Mucosa of rectum (tissue), 2 donors: ENCODE data around the gene RPS6KA2.

ENCODE experiments used
- H3K27ac ChIP-seq, 2 donors: one replicate each; pipeline ENCODE4 v1.7.0; 2013; ENCODE audit warnings: inconsistent platforms in 2 of 2, low read depth in 2 of 2, low read length in 2 of 2
- H3K27me3 ChIP-seq, 2 donors: one replicate each; pipeline ENCODE4 v1.7.0; 2013; ENCODE audit warnings: low read length in 2 of 2; ENCODE audit not compliant: control insufficient read depth in 2 of 2, insufficient read depth in 2 of 2
- H3K36me3 ChIP-seq, 2 donors: one replicate each; pipeline ENCODE4 v1.7.0; 2013; ENCODE audit warnings: low read length in 2 of 2; ENCODE audit not compliant: control insufficient read depth in 2 of 2, insufficient read depth in 2 of 2
- H3K4me1 ChIP-seq, 2 donors: one replicate each; pipeline ENCODE4 v1.7.0; 2013; ENCODE audit warnings: low read length in 2 of 2, mild to moderate bottlenecking in 1 of 2; ENCODE audit not compliant: control insufficient read depth in 2 of 2, insufficient read depth in 2 of 2
- H3K4me3 ChIP-seq, 2 donors: one replicate each; pipeline ENCODE4 v1.7.0; 2013; ENCODE audit warnings: low read length in 2 of 2
- H3K9ac ChIP-seq, 2 donors: one replicate each; pipeline ENCODE4 v1.7.0; 2013; ENCODE audit warnings: low read length in 2 of 2, low read depth in 1 of 2, mild to moderate bottlenecking in 1 of 2
- H3K9me3 ChIP-seq, 2 donors: one replicate each; pipeline ENCODE4 v1.7.0; 2013; ENCODE audit warnings: low read length in 2 of 2; ENCODE audit not compliant: control insufficient read depth in 2 of 2
- donor health status: healthy.
- donor health status: Normal muscosa, but diverticular disease.

Gene RPS6KA2

DNA sequence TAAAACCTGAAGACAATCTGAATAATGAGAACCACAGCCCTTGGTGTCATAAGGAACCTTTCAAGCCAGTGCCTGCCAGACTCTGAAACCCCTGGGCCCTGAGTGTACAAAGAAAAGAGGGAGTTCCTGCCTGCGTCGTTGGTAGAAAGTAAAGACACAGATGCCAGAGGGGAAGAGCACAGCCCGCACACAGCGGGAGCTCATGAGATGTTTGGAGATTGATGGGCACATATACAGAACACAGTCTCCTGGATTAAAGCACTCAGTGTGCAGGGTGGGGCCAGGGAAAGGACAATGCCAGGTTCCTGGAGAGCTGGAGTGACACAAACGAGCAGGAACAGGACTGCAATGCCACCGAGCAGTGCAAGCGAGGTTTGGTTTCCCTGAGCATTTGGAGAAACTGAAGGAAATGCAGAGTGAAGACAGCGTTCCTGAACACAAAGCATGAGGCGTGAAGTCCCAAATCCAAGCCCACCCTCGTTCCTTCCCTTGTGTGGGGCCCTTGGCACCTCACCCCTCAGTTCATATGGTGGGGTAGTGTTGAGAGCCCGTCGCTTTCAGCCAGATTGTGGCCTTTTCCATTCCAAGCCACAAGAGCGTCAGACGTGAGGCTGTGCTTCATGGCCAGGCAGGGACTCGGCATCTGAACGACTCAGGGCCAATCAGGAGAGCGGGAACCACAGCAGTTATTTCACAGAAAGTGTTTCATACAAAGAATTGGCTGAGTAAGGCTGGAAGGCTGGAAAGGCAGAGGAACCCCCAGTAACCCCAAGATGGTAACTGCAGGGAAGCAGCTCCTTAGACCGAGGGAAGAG is 41.0 kb upstream of the RPS6KA2 start:
- Histone ChIP-seq H3K36me3 (no peaks in the 10 kb centered on the region), H3K4me3 (no peak overlapping the region), H3K4me1 (no peaks in the 10 kb centered on the region), H3K9me3 (no peaks in the 10 kb centered on the region), H3K27ac (no peak overlapping the region), H3K27me3 (peaks cover 0 to 8% of the 10 kb centered on the region in 2 donors), H3K9ac (no peak overlapping the region)

- Histone ChIP-seq H3K27me3 (no peaks in the 10 kb centered on the region), H3K4me3 (no peak overlapping the region), H3K9ac (no peak overlapping the region), H3K4me1 (no peaks in the 10 kb centered on the region), H3K9me3 (no peaks in the 10 kb centered on the region), H3K27ac (no peak overlapping the region), H3K36me3 (no peaks in the 10 kb centered on the region)
Observed at GRCh38 chr6:166664135-166664534, 37.1 kb upstream of the RPS6KA2 start.

GRCh38 chr6:166663568-166663967 is 36.5 kb upstream of the RPS6KA2 start:
- H3K4me1 ChIP-seq, result no peaks in the 10 kb centered on the region
- H3K9me3 ChIP-seq, result no peaks in the 10 kb centered on the region
- no peak overlapping the region for H3K27ac ChIP-seq
- no peak overlapping the region for H3K4me3 ChIP-seq
- H3K9ac ChIP-seq, result no peak overlapping the region
- no peaks in the 10 kb centered on the region for H3K36me3 ChIP-seq
- no peaks in the 10 kb centered on the region for H3K27me3 ChIP-seq

- no peaks in the 10 kb centered on the region for H3K27me3 ChIP-seq
- no peak overlapping the region for H3K9ac ChIP-seq
- H3K36me3 ChIP-seq, result no peaks in the 10 kb centered on the region
- no peak overlapping the region for H3K27ac ChIP-seq
- no peaks in the 10 kb centered on the region for H3K4me1 ChIP-seq
- H3K4me3 ChIP-seq, result no peak overlapping the region
- H3K9me3 ChIP-seq, result no peaks in the 10 kb centered on the region
Observed at GRCh38 chr6:166662690-166663089, 35.6 kb upstream of the RPS6KA2 start.

DNA sequence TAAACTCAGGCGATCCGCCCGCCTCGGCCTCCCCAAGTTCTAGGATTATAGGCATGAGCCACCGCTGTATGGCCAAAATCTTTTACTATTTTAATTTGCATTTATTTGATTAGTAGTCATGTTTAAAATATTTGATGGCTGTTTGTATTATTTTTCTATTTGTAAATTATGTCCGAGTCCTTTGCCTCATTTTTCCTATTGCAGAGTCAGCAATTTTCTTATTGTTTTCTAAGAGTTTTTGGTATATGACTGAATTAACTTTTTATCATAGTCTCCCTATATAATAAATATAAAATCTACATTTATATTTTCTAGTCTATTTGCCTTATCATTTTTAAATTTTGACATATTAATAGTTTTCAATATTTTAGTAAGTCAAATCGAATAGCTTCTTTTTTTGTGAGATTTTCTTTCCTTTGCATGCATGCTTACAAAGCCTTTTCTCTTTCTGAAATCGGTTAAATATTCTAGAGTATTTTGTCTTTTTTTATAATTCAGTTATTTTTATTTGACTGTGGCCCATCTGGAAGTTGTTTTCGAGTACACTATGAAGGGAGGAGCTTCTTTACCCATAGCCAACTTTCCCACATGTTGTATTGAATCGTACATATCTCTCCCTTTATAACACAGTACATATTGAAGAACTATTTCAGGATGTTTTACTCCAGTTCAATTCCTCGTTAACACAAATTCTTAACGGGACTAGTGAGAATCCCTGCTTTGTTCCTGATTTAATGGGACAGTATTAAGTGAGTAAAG is 34.5 kb upstream of the RPS6KA2 start:
- Histone ChIP-seq H3K36me3 (no peaks in the 10 kb centered on the region), H3K27me3 (peaks cover 3 to 8% of the 10 kb centered on the region in 2 donors), H3K4me3 (no peak overlapping the region), H3K27ac (no peak overlapping the region), H3K4me1 (no peaks in the 10 kb centered on the region), H3K9me3 (no peaks in the 10 kb centered on the region), H3K9ac (no peak overlapping the region)

GRCh38 chr6:166660157-166660688 is 33.2 kb upstream of the RPS6KA2 start:
- Histone ChIP-seq H3K27ac (no peak overlapping the region), H3K4me1 (no peaks in the 10 kb centered on the region), H3K9me3 (no peaks in the 10 kb centered on the region), H3K36me3 (no peaks in the 10 kb centered on the region), H3K9ac (no peak overlapping the region), H3K4me3 (no peak overlapping the region), H3K27me3 (peaks cover 10 to 14% of the 10 kb centered on the region in 2 donors)

- H3K9me3 ChIP-seq, result no peaks in the 10 kb centered on the region
- no peaks in the 10 kb centered on the region for H3K4me1 ChIP-seq
- peaks cover 10 to 14% of the 10 kb centered on the region in 2 donors for H3K27me3 ChIP-seq
- no peaks in the 10 kb centered on the region for H3K36me3 ChIP-seq
- no peak overlapping the region for H3K27ac ChIP-seq
- no peak overlapping the region for H3K9ac ChIP-seq
- H3K4me3 ChIP-seq, result no peak overlapping the region
Observed at GRCh38 chr6:166659581-166659980, 32.5 kb upstream of the RPS6KA2 start.

GRCh38 chr6:166658792-166659150 is 31.7 kb upstream of the RPS6KA2 start:
- Histone ChIP-seq H3K9ac (no peak overlapping the region), H3K27ac (no peak overlapping the region), H3K9me3 (no peaks in the 10 kb centered on the region), H3K4me3 (no peak overlapping the region), H3K36me3 (no peaks in the 10 kb centered on the region), H3K27me3 (peaks cover 10 to 14% of the 10 kb centered on the region in 2 donors), H3K4me1 (no peaks in the 10 kb centered on the region)

DNA sequence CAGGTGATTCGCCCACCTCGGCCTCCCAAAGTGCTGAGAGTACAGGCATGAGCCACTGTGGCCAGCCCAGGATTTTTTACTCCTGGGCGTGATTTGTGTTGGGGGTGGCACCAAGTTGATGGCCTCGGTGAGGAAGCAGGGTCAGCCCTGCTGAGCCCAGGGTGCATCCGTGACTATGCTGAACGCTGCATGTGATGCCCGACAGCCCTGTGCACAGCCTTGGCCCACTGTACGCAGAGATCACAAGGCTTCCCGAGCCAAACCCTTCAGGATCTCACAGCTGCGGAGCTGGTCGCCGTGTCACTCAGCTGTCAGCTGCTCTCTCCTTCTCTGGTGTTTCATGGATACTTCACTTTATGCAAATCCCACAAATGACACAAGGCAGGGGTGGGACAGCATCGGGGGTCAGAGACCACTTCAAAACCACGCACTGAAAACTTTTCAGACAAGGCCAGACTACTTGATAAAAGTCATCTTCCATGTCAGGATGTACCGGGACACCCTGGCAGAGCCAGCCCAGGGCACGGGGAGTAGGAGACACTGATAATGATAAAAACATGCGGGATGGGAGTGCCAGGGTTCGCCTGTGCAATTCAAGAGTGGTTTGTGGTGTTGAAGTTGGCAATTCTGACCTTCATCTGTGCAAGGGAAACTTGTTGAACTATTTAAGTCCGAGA is 31.2 kb upstream of the RPS6KA2 start:
- H3K27ac ChIP-seq, result no peak overlapping the region
- no peaks in the 10 kb centered on the region for H3K9me3 ChIP-seq
- H3K4me1 ChIP-seq, result no peaks in the 10 kb centered on the region
- no peak overlapping the region for H3K9ac ChIP-seq
- H3K27me3 ChIP-seq, result peaks cover 10 to 14% of the 10 kb centered on the region in 2 donors
- H3K36me3 ChIP-seq, result no peaks in the 10 kb centered on the region
- no peak overlapping the region for H3K4me3 ChIP-seq

- H3K27ac ChIP-seq, result no peak overlapping the region
- H3K36me3 ChIP-seq, result no peaks in the 10 kb centered on the region
Observed at GRCh38 chr6:166657531-166657930, 30.5 kb upstream of the RPS6KA2 start.

More at GRCh38 chr6:166657531-166657930, 30.5 kb upstream of the RPS6KA2 start:
- H3K9ac ChIP-seq, result no peak overlapping the region
- peaks cover 10 to 14% of the 10 kb centered on the region in 2 donors for H3K27me3 ChIP-seq
- H3K4me3 ChIP-seq, result no peak overlapping the region
- no peaks in the 10 kb centered on the region for H3K4me1 ChIP-seq
- H3K9me3 ChIP-seq, result no peaks in the 10 kb centered on the region
